H9 (cell line): ENCODE data around the gene RNF220. TPM values are rescaled to one million over a fixed set of nuclear protein-coding genes. Genes with fewer than 3 reads are reported as not detected.

Source experiments
- DNase-seq: peaks from one replicate; pipeline ENCODE4 v3.0.0-alpha.2; 2017
- H2AFZ ChIP-seq: one replicate; pipeline ENCODE4 v1.6.1; 2013; ENCODE audit warnings: mild to moderate bottlenecking, low read length, control low read depth, moderate library complexity
- H2AK5ac ChIP-seq: 2 replicates; pipeline ENCODE4 v1.6.1; 2013; ENCODE audit warnings: low read length, control low read depth, mixed read lengths; ENCODE audit not compliant: insufficient read length
- H2BK120ac ChIP-seq: one replicate; pipeline ENCODE4 v1.6.1; 2013; ENCODE audit warnings: low read depth, mild to moderate bottlenecking, low read length, control low read depth, inconsistent platforms; ENCODE audit not compliant: poor library complexity, severe bottlenecking
- H2BK12ac ChIP-seq: 2 replicates; pipeline ENCODE4 v1.6.1; 2013; ENCODE audit warnings: low read length, control low read depth, mixed read lengths, low read depth; ENCODE audit not compliant: insufficient read length
- H2BK15ac ChIP-seq: 2 replicates; pipeline ENCODE4 v1.6.1; 2013; ENCODE audit warnings: low read depth, low read length, control low read depth
- H2BK20ac ChIP-seq: one replicate; pipeline ENCODE4 v1.6.1; 2013; ENCODE audit warnings: low read depth, mild to moderate bottlenecking, low read length, control low read depth, inconsistent platforms; ENCODE audit not compliant: poor library complexity, severe bottlenecking
- H2BK5ac ChIP-seq: 2 replicates; pipeline ENCODE4 v1.6.1; 2013; ENCODE audit warnings: low read length, control low read depth, mixed read lengths; ENCODE audit not compliant: insufficient read length
- H3K14ac ChIP-seq: 2 replicates; pipeline ENCODE4 v1.6.1; 2013; ENCODE audit warnings: low read length, control low read depth; ENCODE audit not compliant: insufficient read depth
- H3K18ac ChIP-seq: 2 replicates; pipeline ENCODE4 v1.6.1; 2013; ENCODE audit warnings: low read depth, mild to moderate bottlenecking, mixed read lengths, low read length, control low read depth; ENCODE audit not compliant: insufficient read length
- H3K23ac ChIP-seq: 2 replicates; pipeline ENCODE4 v1.6.1; 2013; ENCODE audit warnings: low read length, control low read depth, mixed read lengths, low read depth; ENCODE audit not compliant: insufficient read length
- H3K23me2 ChIP-seq: 2 replicates; pipeline ENCODE4 v1.6.1; 2013; ENCODE audit warnings: low read depth, mild to moderate bottlenecking, mixed read lengths, low read length, control low read depth; ENCODE audit not compliant: insufficient read length, poor library complexity, severe bottlenecking
- H3K27ac ChIP-seq: 2 replicates; pipeline ENCODE4 v1.5.1; 2013; ENCODE audit warnings: low read length, control low read depth, mixed read lengths, low read depth; ENCODE audit not compliant: insufficient read length
- H3K27me3 ChIP-seq: 2 replicates; pipeline ENCODE4 v1.6.1; 2013; ENCODE audit warnings: low read length, control low read depth, inconsistent platforms; ENCODE audit not compliant: insufficient read depth
- H3K4ac ChIP-seq: 2 replicates; pipeline ENCODE4 v1.6.1; 2013; ENCODE audit warnings: low read depth, mild to moderate bottlenecking, control low read depth, inconsistent platforms, low read length, moderate library complexity
- H3K4me1 ChIP-seq: 2 replicates; pipeline ENCODE4 v1.6.1; 2013; ENCODE audit warnings: low read length, control low read depth, inconsistent platforms; ENCODE audit not compliant: insufficient read depth
- H3K4me2 ChIP-seq: 2 replicates; pipeline ENCODE4 v1.6.1; 2013; ENCODE audit warnings: low read length, control low read depth, mixed read lengths; ENCODE audit not compliant: insufficient read length, insufficient read depth
- H3K56ac ChIP-seq: 2 replicates; pipeline ENCODE4 v1.6.1; 2013; ENCODE audit warnings: low read depth, mild to moderate bottlenecking, mixed read lengths, low read length, control low read depth; ENCODE audit not compliant: insufficient read length
- H3K79me1 ChIP-seq: 2 replicates; pipeline ENCODE4 v1.6.1; 2013; ENCODE audit warnings: low read depth, mild to moderate bottlenecking, moderate library complexity, low read length, control low read depth, inconsistent platforms; ENCODE audit not compliant: insufficient read depth, poor library complexity, severe bottlenecking
- H3K79me2 ChIP-seq: 2 replicates; pipeline ENCODE4 v1.6.1; 2013; ENCODE audit warnings: low read length, control low read depth, inconsistent platforms; ENCODE audit not compliant: insufficient read depth
- H3K9ac ChIP-seq: 2 replicates; pipeline ENCODE4 v1.6.1; 2013; ENCODE audit warnings: low read length, control low read depth, mixed read lengths; ENCODE audit not compliant: insufficient read length; ENCODE audit errors: extremely low read depth
- H3K9me3 ChIP-seq: one replicate; pipeline ENCODE4 v1.6.1; 2013; ENCODE audit warnings: low read depth, low read length, inconsistent platforms; ENCODE audit not compliant: control insufficient read depth
- H3T11ph ChIP-seq: one replicate; pipeline ENCODE4 v1.6.1; 2013; ENCODE audit warnings: mild to moderate bottlenecking, low read length, control low read depth, inconsistent platforms
- H4K20me1 ChIP-seq: one replicate; pipeline ENCODE4 v1.6.1; 2013; ENCODE audit not compliant: control insufficient read depth, insufficient read length, insufficient read depth
- H4K5ac ChIP-seq: 2 replicates; pipeline ENCODE4 v1.6.1; 2013; ENCODE audit warnings: low read depth, mild to moderate bottlenecking, mixed read lengths, low read length, control low read depth; ENCODE audit not compliant: insufficient read length
- H4K8ac ChIP-seq: replicated peaks from 2 replicates; pipeline ENCODE4 v1.6.1; 2013; ENCODE audit warnings: low read length, control low read depth, mixed read lengths, low read depth; ENCODE audit not compliant: insufficient read length
- H4K91ac ChIP-seq: 2 replicates; pipeline ENCODE4 v1.6.1; 2013; ENCODE audit warnings: low read depth, mild to moderate bottlenecking, moderate library complexity, mixed read lengths, low read length, control low read depth; ENCODE audit not compliant: insufficient read length
- H3K27ac Mint-ChIP-seq, 3 experiments: 2 replicates in 2 of 3; 3 replicates in 1 of 3; pipeline ENCODE4 v1.8.0; 2020 to 2021; ENCODE audit warnings: mixed read lengths in 3 of 3, mild to moderate bottlenecking in 1 of 3, moderate library complexity in 1 of 3
- H3K27me3 Mint-ChIP-seq: 2 replicates; pipeline ENCODE4 v1.8.0; 2021; ENCODE audit warnings: low read depth, mild to moderate bottlenecking, moderate library complexity, mixed read lengths
- H3K36me3 Mint-ChIP-seq, 3 experiments: 2 replicates in 2 of 3; 3 replicates in 1 of 3; pipeline ENCODE4 v1.8.0; 2020 to 2021; ENCODE audit warnings: low read depth in 3 of 3, mixed read lengths in 3 of 3; ENCODE audit not compliant: insufficient read depth in 1 of 3
- H3K4me1 Mint-ChIP-seq, 2 experiments: 2 replicates each; pipeline ENCODE4 v1.8.0; 2020; ENCODE audit warnings: mixed read lengths in 2 of 2
- H3K4me3 Mint-ChIP-seq, 2 experiments: 2 replicates in 1 of 2; 3 replicates in 1 of 2; pipeline ENCODE4 v1.8.0; 2020 to 2021; ENCODE audit warnings: mild to moderate bottlenecking in 2 of 2, mixed read lengths in 2 of 2, moderate library complexity in 1 of 2
- H3K9me3 Mint-ChIP-seq, 2 experiments: 2 replicates in 1 of 2; 3 replicates in 1 of 2; pipeline ENCODE4 v1.8.0; 2020; ENCODE audit warnings: mild to moderate bottlenecking in 2 of 2, mixed read lengths in 2 of 2, moderate library complexity in 1 of 2
- CTCF ChIP-seq: fragments of 200-600 bp; sonication (generic); conservative IDR thresholded peaks from 3 replicates; pipeline ENCODE4 v1.8.0; 2021; ENCODE audit warnings: antibody characterized with exemption, mild to moderate bottlenecking
- WGBS: extraction: QIAGEN DNeasy Blood & Tissue Kit; methylation state at CpG from one replicate; pipeline ENCODE4 v1.1.7; 2013; ENCODE audit warnings: missing lambda C conversion rate, low lambda C conversion rate, mixed read lengths; ENCODE audit not compliant: insufficient read length; ENCODE audit errors: extremely low coverage; 5-methylcytosine and 5-hydroxymethylcytosine counted together
- total RNA-seq: library from RNA; stranded (reverse); gene quantifications from 2 replicates; pipeline ENCODE4 v1.2.1, GENCODE V29; 2021

RNF220 gene
- total RNA-seq, 1 experiment from 2014 or later, result 109 TPM

- no peak for TF ChIP-seq CTCF
- Histone ChIP-seq H3T11ph (no peak overlapping the region), H2AK5ac (no peak overlapping the region), H2AFZ (no peak overlapping the region), H4K8ac (no peak overlapping the region), H3K9ac (no peak overlapping the region), H3K56ac (no peak overlapping the region), H2BK5ac (no peak overlapping the region), H3K18ac (no peak overlapping the region), H2BK12ac (no peak overlapping the region), H3K79me1 (no peaks in the 10 kb centered on the region), H3K27me3 (no peaks in the 10 kb centered on the region), H3K4me2 (no peak overlapping the region), H2BK20ac (no peak overlapping the region), H3K23ac (no peak overlapping the region), H3K23me2 (no peaks in the 10 kb centered on the region), H2BK120ac (no peak overlapping the region), H3K4ac (no peak overlapping the region), H3K9me3 (no peaks in the 10 kb centered on the region), H3K27ac (no peak overlapping the region), H3K79me2 (no peaks in the 10 kb centered on the region), H2BK15ac (no peak overlapping the region), H4K91ac (no peak overlapping the region), H3K14ac (no peak overlapping the region), H3K4me1 (no peaks in the 10 kb centered on the region), H4K20me1 (no peaks in the 10 kb centered on the region), H4K5ac (no peak overlapping the region)
- no peak overlapping the region for H3K4me3 Mint-ChIP-seq
- WGBS, result no CpG with 5 or more reads among the region's 18 CpGs
- no peaks in the 10 kb centered on the region for H3K9me3 Mint-ChIP-seq
- H3K27me3 Mint-ChIP-seq, result no peaks in the 10 kb centered on the region
- H3K4me1 Mint-ChIP-seq, result peaks cover 7 to 20% of the 10 kb centered on the region in 2 experiments; a peak in 2 of 4 replicates
- H3K36me3 Mint-ChIP-seq, result peaks cover 18 to 89% (median 79%) of the 10 kb centered on the region in 3 experiments
- H3K27ac Mint-ChIP-seq, result no peak overlapping the region
- no peak for DNase-seq
Measured at GRCh38 chr1:44645476-44646244, 240.6 kb downstream of the RNF220 start.
